Pancreas (tissue), 10 donors: ENCODE measurements around the gene GABBR2. TPM values are rescaled to one million over a fixed set of nuclear protein-coding genes. Genes with fewer than 3 reads are reported as not detected.
"Not testable (repeated sequence)": the region's sequence is repeated elsewhere in the genome, so short reads cannot be mapped to it uniquely, and the experiment has no call there.

Source experiments
- ATAC-seq, 4 donors: fragments of 200-7000 bp; cut with Tn5 transposase; one replicate each; pipeline versions ENCODE4 v1.8.0 to v1.9.1; 2020; ENCODE audit warnings: mild to moderate bottlenecking in 4 of 4, moderate library complexity in 4 of 4
- DNase-seq, 6 donors: peaks; one replicate each; pipeline ENCODE4 v3.0.0-alpha.2; 2020
- FAIRE-seq: peaks from 2 replicates; lab custom pipeline; 2012; peaks lifted over from hg19 to GRCh38; lab: Jason Lieb, UNC
- H3K27ac ChIP-seq, 4 donors: fragments of 200-600 bp; sonication (generic); 1 replicate in 3 of 4; 2 replicates in 1 of 4; pipeline versions ENCODE4 v1.5.0 to v1.8.0; 2020
- H3K27me3 ChIP-seq, 4 donors: fragments of 200-600 bp; one replicate each; pipeline ENCODE4 v1.8.0; 2021
- H3K36me3 ChIP-seq, 3 donors: fragments of 200-600 bp; sonication (generic) in 1 of 3; one replicate each; pipeline versions ENCODE4 v1.5.0 to v1.8.0; 2020 to 2021
- H3K4me1 ChIP-seq, 3 donors: fragments of 200-600 bp; one replicate each; pipeline ENCODE4 v1.8.0; 2021
- H3K4me3 ChIP-seq, 4 donors: fragments of 200-600 bp; sonication (generic) in 2 of 4; one replicate each; pipeline versions ENCODE4 v1.5.0 to v1.8.0; 2020 to 2021
- H3K9me3 ChIP-seq, 4 donors: fragments of 200-600 bp; one replicate each; pipeline ENCODE4 v1.8.0; 2021
- CTCF ChIP-seq, 4 donors: fragments of 200-600 bp; sonication (generic) in 3 of 4; IDR thresholded peaks; one replicate each; pipeline versions ENCODE4 v1.5.0 to v1.8.0; 2021; ENCODE audit warnings: antibody characterized with exemption in 4 of 4
- WGBS, 2 donors: extraction: QIAGEN DNeasy Blood & Tissue Kit; methylation state at CpG; one replicate each; pipeline ENCODE4 v1.1.7; 2013; 5-methylcytosine and 5-hydroxymethylcytosine counted together
- intact Hi-C, 3 donors: fragments of 100-400 bp; cut with DNase I; formaldehyde crosslinking; loops; one replicate each; pipeline versions ENCODE4 v1.11.1 to v1.14.2; 2022
- polyA plus RNA-seq, 2 donors: library from polyadenylated mRNA; stranded (reverse); fragments of 200-250 nt; gene quantifications; one replicate each; pipeline ENCODE4 v1.2.3, GENCODE V29; 2013
- total RNA-seq, 6 donors: library from RNA; stranded (reverse); fragmentation: NEBNext Ultra II Directional in 4 of 6; extraction: Animal tissue kit (Norgen Biotek cat#: 25700) in 4 of 6; gene quantifications; one replicate each; pipeline versions ENCODE4 v1.2.1 to v1.2.4, GENCODE V29; 2021 to 2023
- donor health status: healthy with polysubstance abuse.
- donor health status: DM: no; HTN: no; CAD: no; lungs with moderate emphysema.
- donor health status: DM: no; HTN: no; CAD: no.
- donor health status: control.
- donor health status: control.
- donor health status: Bipolar disorder and iron deficiency.
- donor health status: DM: yes; HTN: yes; CAD: no.
- donor health status: DM: no; HTN: no; CAD: no.
- donor health status: DM: no; HTN: no; CAD: no.
- donor health status: DM: yes; HTN: yes; CAD: no.

The GABBR2 gene
- total and polyA plus RNA-seq, 8 donors, result 0.04 to 0.14 (median 0.07) TPM; not detected in 4

- Histone ChIP-seq H3K36me3 (no peaks in the 10 kb centered on the region), H3K4me3 (no peak overlapping the region), H3K27ac (no peak overlapping the region), H3K4me1 (no peaks in the 10 kb centered on the region), H3K9me3 (no peaks in the 10 kb centered on the region), H3K27me3 (no peaks in the 10 kb centered on the region)
- no peak for ATAC-seq
- intact Hi-C loops, result no loop called here
- TF ChIP-seq CTCF (IDR thresholded peaks at IDR 0.05), result no peak
- WGBS, 2 donors, result 80 to 86% methylated on average over 6 of the region's 6 CpGs
- DNase-seq, result no peak
- no peak for FAIRE-seq
These were observed 193.9 kb downstream of the GABBR2 start for GRCh38 chr9:98514841-98515240.

- H3K27ac ChIP-seq, H3K27me3 ChIP-seq, DNase-seq, H3K4me1 ChIP-seq, H3K36me3 ChIP-seq, H3K9me3 ChIP-seq, H3K4me3 ChIP-seq, intact Hi-C loops, FAIRE-seq, ATAC-seq: not testable (repeated sequence)
- 85 to 89% methylated on average over 23 to 25 of the region's 25 CpGs for WGBS, 2 donors
These were observed 200.4 kb downstream of the GABBR2 start for GRCh38 chr9:98508217-98508919.

- H3K4me3 ChIP-seq, result no peak overlapping the region
- no peaks in the 10 kb centered on the region for H3K9me3 ChIP-seq
- no peak overlapping the region for H3K27ac ChIP-seq
- FAIRE-seq (no peak), DNase-seq (no peak), ATAC-seq (no peak)
- H3K36me3 ChIP-seq, result no peaks in the 10 kb centered on the region
- no peak for TF ChIP-seq CTCF (IDR thresholded peaks at IDR 0.05)
- WGBS, 2 donors, result 93 to 96% methylated on average over 6 of the region's 6 CpGs
- no peaks in the 10 kb centered on the region for H3K27me3 ChIP-seq
- no peaks in the 10 kb centered on the region for H3K4me1 ChIP-seq
- intact Hi-C loops, result no loop called here
These were observed 202.2 kb downstream of the GABBR2 start for GRCh38 chr9:98506422-98507054.

GRCh38 chr9:98504298-98505282 lies 204.1 kb downstream of the GABBR2 start:
- Histone ChIP-seq H3K4me1 (no peaks in the 10 kb centered on the region), H3K9me3 (no peaks in the 10 kb centered on the region), H3K27ac (no peak overlapping the region), H3K4me3 (no peak overlapping the region), H3K27me3 (no peaks in the 10 kb centered on the region), H3K36me3 (no peaks in the 10 kb centered on the region)
- no peak for TF ChIP-seq CTCF (IDR thresholded peaks at IDR 0.05)
- ATAC-seq, result no peak
- no peak for FAIRE-seq
- DNase-seq, result no peak
- intact Hi-C loops, result no loop called here
- 71 to 72% methylated on average over 9 of the region's 9 CpGs for WGBS, 2 donors

- Histone ChIP-seq H3K36me3 (no peaks in the 10 kb centered on the region), H3K4me3 (no peak overlapping the region), H3K4me1 (no peaks in the 10 kb centered on the region), H3K27ac (no peak overlapping the region), H3K27me3 (no peaks in the 10 kb centered on the region), H3K9me3 (no peaks in the 10 kb centered on the region)
- intact Hi-C loops, result no loop called here
- DNase-seq (no peak), ATAC-seq (no peak), FAIRE-seq (no peak)
- no peak for TF ChIP-seq CTCF (IDR thresholded peaks at IDR 0.05)
- WGBS, 2 donors, result 85 to 89% methylated on average over 2 of the region's 2 CpGs
These were observed 204.9 kb downstream of the GABBR2 start for GRCh38 chr9:98503867-98504266.
